HG03558 (cell line): ENCODE data around the gene MEGF8.

Source experiments
- ATAC-seq: cut with Tn5 transposase; IDR thresholded peaks from one replicate; pipeline ENCODE4 v1.9.1; 2021; ENCODE audit warnings: moderate number of reproducible peaks; ENCODE audit not compliant: unreplicated experiment; ENCODE audit errors: extremely low read depth

Gene MEGF8

DNA sequence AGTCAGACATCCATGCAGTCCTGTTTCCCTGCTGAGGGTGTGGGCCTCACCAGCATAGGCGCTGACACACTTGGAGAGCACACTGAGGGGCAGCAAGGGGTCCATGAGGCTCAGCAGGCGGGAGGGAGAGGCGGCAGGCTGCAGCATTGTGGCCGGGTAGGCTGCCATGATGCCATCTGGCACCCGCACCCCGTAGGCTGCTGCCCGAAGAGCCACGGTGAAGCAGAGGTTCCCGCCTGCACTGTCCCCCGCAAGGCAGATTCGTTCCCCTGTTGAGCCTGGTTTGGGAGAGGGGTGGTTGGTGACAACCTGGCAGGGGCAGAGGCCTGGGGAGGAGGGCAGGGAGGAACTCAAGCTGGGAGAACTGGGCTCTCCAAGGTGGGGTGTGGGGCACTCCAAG is 80.7 kb downstream of the MEGF8 start:
- no peak for ATAC-seq

DNA sequence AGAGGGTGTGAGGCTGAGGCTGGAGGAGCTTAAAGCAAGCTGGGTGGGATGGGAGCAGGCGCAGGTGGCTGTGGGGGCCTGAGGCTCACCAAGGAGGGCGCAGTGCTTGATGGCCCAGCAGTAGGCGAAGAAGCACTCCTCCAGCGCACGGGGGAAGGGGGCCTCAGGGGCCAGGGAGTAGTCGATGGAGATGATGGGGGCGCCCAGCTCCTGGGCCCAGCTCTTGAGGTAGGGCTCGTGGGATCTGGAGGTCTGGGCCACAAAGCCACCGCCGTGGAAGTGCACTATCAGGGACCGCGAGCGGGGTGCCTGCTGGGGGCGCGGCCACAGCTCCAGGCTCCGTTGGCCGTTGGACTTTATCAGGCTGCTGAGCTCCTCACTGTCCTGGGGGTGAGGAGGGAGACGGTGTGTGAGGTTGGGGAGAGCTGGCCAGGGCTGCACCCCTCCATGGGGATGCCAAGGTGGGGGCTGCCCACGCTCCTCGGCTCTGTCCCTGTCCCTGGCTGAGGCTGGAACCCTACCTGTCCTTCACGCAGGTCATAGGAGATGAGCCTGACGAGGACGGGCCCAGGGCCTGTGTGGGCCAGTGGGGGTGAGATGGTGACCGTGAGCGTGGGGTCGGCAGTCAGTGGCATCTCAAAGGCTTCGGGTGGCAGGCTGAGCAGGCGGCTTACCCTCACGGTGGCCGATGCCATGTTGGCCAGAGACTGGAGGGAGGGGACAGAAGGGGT is 81.8 kb downstream of the MEGF8 start:
- no peak for ATAC-seq

DNA sequence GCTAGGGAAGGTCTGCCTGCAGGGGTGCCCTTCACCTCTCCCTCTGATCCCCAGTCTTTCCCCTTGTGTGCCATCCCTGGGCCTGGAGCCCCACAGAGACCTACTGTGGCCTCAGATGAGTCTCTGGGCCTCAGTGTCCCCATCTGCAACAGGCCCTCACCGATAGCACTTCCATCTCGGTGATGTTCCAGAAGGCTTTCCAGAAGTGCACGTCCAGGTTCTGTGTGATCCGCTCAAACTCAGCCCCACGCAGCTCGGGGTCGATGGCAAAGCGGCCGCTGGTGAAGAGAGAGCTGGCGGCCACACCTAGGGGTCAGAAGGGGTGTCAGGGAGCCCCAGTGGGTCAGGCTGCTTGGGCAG is 82.4 kb downstream of the MEGF8 start:
- no peak for ATAC-seq

DNA sequence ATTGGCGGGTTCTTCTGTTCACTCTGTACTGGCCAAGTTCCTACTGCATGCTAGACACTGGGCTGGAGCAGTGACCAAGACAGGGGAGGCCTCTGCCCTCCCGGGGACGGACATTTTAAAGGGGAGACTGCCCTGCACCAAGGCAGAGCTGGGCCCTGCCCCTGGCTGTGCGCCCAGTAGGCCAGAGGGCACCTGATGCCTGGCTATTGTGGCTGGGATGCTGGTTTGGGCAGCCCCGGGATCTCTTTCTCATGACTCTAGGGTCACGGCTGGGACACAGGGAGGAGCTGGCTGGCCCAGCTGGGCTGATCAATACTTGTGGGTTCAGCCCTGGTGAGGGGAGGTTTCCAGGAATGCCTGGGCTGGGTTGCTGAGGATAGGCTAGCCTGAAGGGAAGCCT is 84.0 kb downstream of the MEGF8 start:
- no peak for ATAC-seq

GRCh38 chr19:42410371-42410770 is 84.9 kb downstream of the MEGF8 start:
- no peak for ATAC-seq

- ATAC-seq = no peak
Observed at GRCh38 chr19:42411581-42412178, 86.2 kb downstream of the MEGF8 start.

DNA sequence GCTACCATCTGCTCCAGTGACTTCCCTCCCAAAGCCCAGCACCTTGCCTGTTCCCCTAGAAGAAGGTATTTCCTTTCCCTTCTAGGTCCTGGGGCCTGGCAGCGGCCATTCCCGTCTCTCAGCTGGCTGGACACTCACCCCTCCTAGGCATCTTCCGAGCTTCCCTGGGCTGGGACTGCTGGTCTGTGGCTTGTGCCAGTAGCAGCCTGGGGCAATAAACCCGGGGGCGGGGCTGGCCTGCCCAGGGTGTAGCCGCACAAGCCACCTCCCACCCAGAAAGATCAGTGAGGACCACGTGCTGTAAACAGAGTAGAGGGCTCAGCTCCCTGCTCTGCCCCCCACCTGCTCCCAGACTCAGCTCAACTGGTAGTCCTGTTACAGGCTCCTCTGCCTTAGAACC is 86.8 kb downstream of the MEGF8 start:
- no peak for ATAC-seq

- ATAC-seq = no peak
Observed at GRCh38 chr19:42412661-42413076, 87.2 kb downstream of the MEGF8 start.

- ATAC-seq = no peak
Observed at GRCh38 chr19:42419309-42419708, 93.9 kb downstream of the MEGF8 start.

DNA sequence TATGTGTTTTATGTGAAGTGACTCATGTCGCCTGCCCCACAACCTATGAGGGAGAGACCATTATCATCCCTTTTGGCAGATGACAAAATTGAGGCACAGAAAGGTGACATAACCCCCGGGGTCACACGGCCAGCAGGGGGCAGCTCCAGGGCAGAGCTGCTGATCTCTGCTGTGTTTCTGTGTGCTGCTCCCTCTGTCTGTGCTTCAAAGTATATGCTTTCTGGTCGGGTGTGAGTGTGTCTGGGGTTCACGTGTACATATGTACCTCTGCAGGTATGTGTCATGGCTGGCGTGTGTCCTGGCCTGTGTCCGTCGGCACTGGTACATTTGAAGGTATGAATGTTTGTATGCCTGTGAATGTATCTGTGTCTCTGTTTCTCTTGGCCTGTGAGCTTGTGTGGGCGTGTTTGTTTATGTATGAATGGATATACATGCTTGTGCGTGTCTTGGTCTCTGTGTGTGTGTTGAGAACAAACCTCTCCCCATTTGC is 94.7 kb downstream of the MEGF8 start:
- ATAC-seq = no peak

DNA sequence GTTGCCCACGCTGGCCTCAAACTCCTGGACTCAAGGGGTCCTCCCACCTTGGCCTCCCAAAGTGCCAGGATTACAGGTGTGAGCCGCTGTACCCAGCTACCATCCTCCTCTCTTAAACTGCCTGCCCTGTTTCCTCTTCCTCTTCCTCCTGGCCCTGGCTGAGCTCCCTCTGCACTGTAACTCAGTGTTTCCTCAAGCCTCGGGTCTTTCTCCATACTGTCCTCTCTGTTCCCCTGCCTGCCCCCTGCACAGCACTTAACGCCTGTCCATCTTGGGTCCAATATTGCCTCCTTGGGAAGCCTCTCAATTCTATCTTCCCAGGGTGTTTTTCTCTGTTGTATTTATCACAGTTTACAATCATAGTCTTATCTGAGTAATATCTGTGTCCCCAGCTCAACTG is 95.7 kb downstream of the MEGF8 start:
- no peak for ATAC-seq

- no peak for ATAC-seq
Observed at GRCh38 chr19:42421591-42422031, 96.2 kb downstream of the MEGF8 start.

GRCh38 chr19:42422092-42422900 is 96.9 kb downstream of the MEGF8 start:
- no peak for ATAC-seq

- no peak for ATAC-seq
Observed at GRCh38 chr19:42422901-42423461, 97.5 kb downstream of the MEGF8 start.

- no peak for ATAC-seq
Observed at GRCh38 chr19:42423462-42424344, 98.3 kb downstream of the MEGF8 start.

DNA sequence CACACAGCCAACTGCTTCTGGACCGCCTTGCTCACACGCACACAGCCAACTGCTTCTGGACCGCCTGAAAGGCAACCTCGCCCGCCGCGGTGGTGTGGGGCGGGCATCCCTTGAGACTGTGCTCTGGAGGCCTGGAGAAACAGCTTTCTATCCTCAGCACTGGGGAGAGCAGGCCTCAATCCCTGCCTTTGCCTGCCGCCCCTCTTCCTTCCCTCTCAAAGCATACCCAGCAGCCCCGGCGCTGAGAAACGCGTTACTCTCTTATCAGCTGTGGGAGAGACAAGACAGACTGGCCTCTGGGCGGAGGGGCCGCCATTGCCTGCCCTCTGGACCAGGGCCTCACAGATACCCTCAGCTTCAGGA is 98.9 kb downstream of the MEGF8 start:
- no peak for ATAC-seq

GRCh38 chr19:42424712-42425131 is 99.3 kb downstream of the MEGF8 start:
- ATAC-seq = no peak

DNA sequence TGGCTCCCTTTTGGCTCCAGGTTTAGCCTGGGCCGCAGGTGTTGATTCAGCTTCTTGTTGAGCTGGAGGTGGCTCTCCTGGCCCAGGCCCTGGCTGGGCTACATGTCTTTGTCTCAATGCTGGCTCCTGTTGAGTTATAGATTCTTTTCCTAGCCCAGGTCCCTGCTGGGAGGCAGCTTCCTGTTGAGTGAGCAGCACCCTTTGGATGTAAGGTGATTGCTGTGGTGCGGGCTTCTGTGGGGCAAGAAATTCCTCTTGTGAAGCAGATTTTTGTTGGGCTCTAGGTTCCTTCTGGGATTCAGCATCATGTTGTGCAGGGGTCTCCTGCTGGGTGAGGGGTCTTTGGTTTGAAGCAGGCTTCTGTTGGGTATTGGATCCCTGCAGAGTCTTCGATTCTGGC is 101.2 kb downstream of the MEGF8 start:
- no peak for ATAC-seq

- no peak for ATAC-seq
Observed at GRCh38 chr19:42427313-42427712, 101.9 kb downstream of the MEGF8 start, which contains the start of gene LIPE. TSS of gene LIPE (minus strand) at chr19:42427388. CDS start at chr19:42427149, 239 bp downstream.
